ENCODE data around the gene THSD4. TPM values are rescaled to one million over a fixed set of nuclear protein-coding genes. Genes with fewer than 3 reads are reported as not detected.
"Not testable (repeated sequence)": the region's sequence is repeated elsewhere in the genome, so short reads cannot be mapped to it uniquely, and the experiment has no call there.

THSD4 gene
- total RNA-seq, 2 donors from 2014 or later, result 71.2 to 150 TPM

DNA sequence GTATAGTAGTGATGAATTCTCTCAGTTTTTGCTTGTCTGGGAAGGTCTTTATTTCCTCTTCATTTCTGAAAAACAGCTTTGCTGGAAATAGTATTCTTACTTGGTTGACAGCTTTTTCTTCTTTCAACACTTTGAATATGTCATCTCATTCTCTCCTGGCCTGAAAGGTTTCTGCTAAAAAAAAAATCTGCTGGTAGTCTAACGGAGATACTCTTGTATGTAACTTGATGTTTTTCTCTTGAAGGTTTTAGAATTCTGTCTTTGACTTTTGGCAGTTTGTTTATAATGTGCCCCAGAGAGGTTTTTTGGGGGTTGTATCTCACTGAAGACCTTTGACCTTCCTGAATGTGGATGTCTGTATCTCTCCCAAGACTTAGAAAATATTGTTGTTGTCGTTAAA lies 47.0 kb downstream of the THSD4 start:
- no peak for ATAC-seq (ENCODE audit: insufficient number of reproducible peaks, low FRiP score, low read depth)
- Histone ChIP-seq H3K4me3 (no peak overlapping the region), H3K9me3 (peaks cover 6% of the 10 kb centered on the region), H3K27me3 (replicated peaks; ENCODE audit: insufficient read depth) (no peaks in the 10 kb centered on the region), H3K36me3 (no peaks in the 10 kb centered on the region), H3K4me1 (ENCODE audit: control insufficient read depth in 1 of 2, low read depth in 2 of 2) (peaks cover 0 to 11% of the 10 kb centered on the region in 2 donors), H3K27ac (no peak overlapping the region)
- TF ChIP-seq, protein P1, sequence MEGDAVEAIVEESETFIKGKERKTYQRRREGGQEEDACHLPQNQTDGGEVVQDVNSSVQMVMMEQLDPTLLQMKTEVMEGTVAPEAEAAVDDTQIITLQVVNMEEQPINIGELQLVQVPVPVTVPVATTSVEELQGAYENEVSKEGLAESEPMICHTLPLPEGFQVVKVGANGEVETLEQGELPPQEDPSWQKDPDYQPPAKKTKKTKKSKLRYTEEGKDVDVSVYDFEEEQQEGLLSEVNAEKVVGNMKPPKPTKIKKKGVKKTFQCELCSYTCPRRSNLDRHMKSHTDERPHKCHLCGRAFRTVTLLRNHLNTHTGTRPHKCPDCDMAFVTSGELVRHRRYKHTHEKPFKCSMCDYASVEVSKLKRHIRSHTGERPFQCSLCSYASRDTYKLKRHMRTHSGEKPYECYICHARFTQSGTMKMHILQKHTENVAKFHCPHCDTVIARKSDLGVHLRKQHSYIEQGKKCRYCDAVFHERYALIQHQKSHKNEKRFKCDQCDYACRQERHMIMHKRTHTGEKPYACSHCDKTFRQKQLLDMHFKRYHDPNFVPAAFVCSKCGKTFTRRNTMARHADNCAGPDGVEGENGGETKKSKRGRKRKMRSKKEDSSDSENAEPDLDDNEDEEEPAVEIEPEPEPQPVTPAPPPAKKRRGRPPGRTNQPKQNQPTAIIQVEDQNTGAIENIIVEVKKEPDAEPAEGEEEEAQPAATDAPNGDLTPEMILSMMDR (IDR thresholded peaks at IDR 0.05), result no peak
- no peak for DNase-seq (ENCODE audit: low spot score)

DNA sequence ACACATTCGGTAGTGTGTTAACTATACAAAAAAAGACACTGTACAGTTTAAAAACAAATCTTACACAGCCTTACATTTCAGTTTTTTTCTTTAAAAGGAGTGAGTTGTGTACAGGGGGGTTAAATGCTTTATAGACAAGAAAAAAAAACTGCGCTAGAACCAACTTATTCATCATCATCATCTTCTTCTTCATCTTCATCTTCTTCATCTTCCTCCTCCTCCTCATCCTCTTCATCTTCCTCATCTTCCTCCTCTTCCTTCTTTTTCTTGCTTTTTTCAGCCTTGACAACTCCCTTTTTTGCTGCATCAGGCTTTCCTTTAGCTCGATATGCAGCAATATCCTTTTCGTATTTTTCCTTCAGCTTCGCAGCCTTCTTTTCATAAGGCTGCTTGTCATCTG lies 49.3 kb downstream of the THSD4 start:
- H3K27me3 ChIP-seq (replicated peaks; ENCODE audit: insufficient read depth); H3K9me3 ChIP-seq; H3K27ac ChIP-seq; DNase-seq (ENCODE audit: low spot score); H3K36me3 ChIP-seq; H3K4me3 ChIP-seq; ATAC-seq (ENCODE audit: insufficient number of reproducible peaks, low FRiP score, low read depth): not testable (repeated sequence)
- peaks cover 6 to 19% of the 10 kb centered on the region in 2 donors for H3K4me1 ChIP-seq (ENCODE audit: control insufficient read depth in 1 of 2, low read depth in 2 of 2)

DNA sequence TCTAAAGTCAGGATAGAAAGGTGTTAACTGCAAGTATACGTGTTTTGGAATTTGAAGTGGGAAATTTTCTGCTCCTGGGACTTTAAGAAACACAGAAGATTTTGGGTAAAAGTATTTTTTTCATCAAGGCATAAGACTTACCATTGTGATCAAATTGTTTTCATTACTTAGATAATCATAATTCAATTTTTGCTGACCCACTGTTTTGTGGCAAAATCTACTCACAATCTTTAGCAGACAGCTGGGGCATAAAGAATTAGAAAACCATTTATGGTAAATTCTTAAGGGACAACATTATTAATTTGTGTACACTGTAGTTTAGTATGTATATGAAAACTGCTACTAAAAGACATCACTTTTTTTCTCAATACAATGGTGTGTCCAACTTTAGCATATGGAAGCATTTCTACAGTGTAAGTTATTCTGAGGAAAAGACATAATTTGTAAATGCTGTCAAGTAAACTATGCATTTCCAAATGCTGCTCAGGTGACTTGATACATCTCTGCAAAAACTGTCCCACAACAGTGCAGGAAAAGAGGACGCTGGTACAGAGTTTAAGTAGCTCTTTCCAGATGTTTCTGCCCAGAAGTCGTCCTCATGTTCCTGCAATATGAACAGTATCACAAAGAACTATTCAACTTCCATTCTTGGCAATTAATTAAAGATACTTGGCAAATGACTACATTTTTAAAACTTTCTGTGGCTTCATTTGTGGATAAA lies 52.3 kb downstream of the THSD4 start:
- H3K4me1 ChIP-seq (ENCODE audit: control insufficient read depth in 1 of 2, low read depth in 2 of 2), result peaks cover 6 to 19% of the 10 kb centered on the region in 2 donors
- no peaks in the 10 kb centered on the region for H3K36me3 ChIP-seq
- H3K27me3 ChIP-seq (replicated peaks; ENCODE audit: insufficient read depth), result no peaks in the 10 kb centered on the region
- DNase-seq (ENCODE audit: low spot score), result no peak
- H3K27ac ChIP-seq, result no peak overlapping the region
- peak overlapping the region; percentile 50 for H3K4me3 ChIP-seq
- TF ChIP-seq, protein P1 (IDR thresholded peaks at IDR 0.05), result no peak
- peaks cover 13% of the 10 kb centered on the region for H3K9me3 ChIP-seq
- no peak for ATAC-seq (ENCODE audit: insufficient number of reproducible peaks, low FRiP score, low read depth)

DNA sequence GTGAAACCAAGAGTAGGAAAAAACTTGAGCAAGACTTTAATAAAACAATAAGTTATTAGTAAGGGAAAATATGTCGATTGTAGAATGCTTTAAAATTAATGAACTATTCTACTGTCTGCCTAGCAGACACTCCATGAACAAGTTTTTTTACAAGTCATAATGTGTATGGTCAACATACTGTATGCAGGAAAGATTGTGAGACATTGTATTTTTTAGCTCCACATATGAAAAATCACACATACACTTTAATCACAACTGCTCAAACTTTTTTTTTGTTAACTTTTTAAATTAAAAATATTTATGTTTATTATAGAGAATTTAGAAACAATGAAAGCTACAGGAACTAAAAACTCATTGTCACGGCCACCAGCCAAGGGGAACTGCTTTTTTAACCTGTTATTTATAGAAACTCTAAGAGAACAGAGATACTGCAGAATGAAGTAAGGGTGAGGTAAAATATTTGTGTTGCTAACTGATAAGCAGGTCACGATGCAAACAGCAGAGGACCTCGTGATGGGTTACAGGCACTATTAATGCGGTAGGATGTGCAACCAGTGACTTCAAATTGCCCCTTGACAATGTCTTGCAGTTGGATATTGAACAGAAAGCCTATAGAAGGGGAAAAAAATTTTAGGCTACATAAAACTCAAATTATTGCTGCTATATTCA lies 53.0 kb downstream of the THSD4 start:
- H3K36me3 ChIP-seq, result no peaks in the 10 kb centered on the region
- H3K4me1 ChIP-seq (ENCODE audit: control insufficient read depth in 1 of 2, low read depth in 2 of 2), result peaks cover 6 to 19% of the 10 kb centered on the region in 2 donors
- TF ChIP-seq, protein P1 (IDR thresholded peaks at IDR 0.05), result no peak
- no peaks in the 10 kb centered on the region for H3K27me3 ChIP-seq (replicated peaks; ENCODE audit: insufficient read depth)
- ATAC-seq (ENCODE audit: insufficient number of reproducible peaks, low FRiP score, low read depth) (no peak), DNase-seq (ENCODE audit: low spot score) (no peak)
- H3K9me3 ChIP-seq, result peaks cover 11% of the 10 kb centered on the region
- peak overlapping the region; percentile 50 for H3K4me3 ChIP-seq
- no peak overlapping the region for H3K27ac ChIP-seq

DNA sequence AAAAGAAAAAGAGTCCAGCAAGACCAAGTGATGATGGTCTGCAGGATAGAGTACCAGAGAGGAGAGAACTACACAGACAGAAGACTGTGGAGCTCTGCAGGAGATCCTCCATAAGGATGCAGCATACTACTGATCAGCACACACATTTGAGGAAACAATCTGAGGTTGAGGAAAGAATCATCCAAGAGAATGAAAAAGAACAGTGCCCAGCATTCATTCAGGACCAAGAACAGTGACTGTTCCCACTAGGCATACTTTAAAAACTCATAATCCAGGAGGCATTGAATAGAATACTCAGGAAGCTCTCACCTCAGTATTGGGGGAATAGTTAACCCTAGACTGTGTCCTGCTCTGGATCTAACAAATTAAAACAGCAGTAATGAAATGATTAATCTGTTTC lies 54.9 kb downstream of the THSD4 start:
- H3K36me3 ChIP-seq, result no peaks in the 10 kb centered on the region
- TF ChIP-seq, protein P1 (IDR thresholded peaks at IDR 0.05), result no peak
- H3K27ac ChIP-seq, result no peak overlapping the region
- H3K27me3 ChIP-seq (replicated peaks; ENCODE audit: insufficient read depth), result no peaks in the 10 kb centered on the region
- H3K9me3 ChIP-seq, result peaks cover 11% of the 10 kb centered on the region
- H3K4me3 ChIP-seq, result no peak overlapping the region
- DNase-seq (ENCODE audit: low spot score) (no peak), ATAC-seq (ENCODE audit: insufficient number of reproducible peaks, low FRiP score, low read depth) (no peak)
- H3K4me1 ChIP-seq (ENCODE audit: control insufficient read depth in 1 of 2, low read depth in 2 of 2), result peaks cover 6 to 19% of the 10 kb centered on the region in 2 donors

Data from thoracic aorta (tissue), 2 donors.